ENCODE results near the gene RPL5.

- TF ChIP-seq CTCF (IDR thresholded peaks at IDR 0.05; ENCODE audit: poor library complexity, severe bottlenecking) (no peak), REST (IDR thresholded peaks at IDR 0.05; ENCODE audit: borderline replicate concordance) (no peak), EZH2 (IDR thresholded peaks at IDR 0.05; ENCODE audit: borderline replicate concordance, insufficient read depth, low read length, poor library complexity, severe bottlenecking) (no peak), RAD21 (conservative IDR thresholded peaks at IDR 0.05) (no peak), EP300 (conservative IDR thresholded peaks at IDR 0.05; ENCODE audit: poor library complexity, severe bottlenecking) (no peak), TAF1 (IDR thresholded peaks at IDR 0.05; ENCODE audit: low read depth) (no peak), POLR2AphosphoS5 (IDR thresholded peaks at IDR 0.05) (no peak), MXI1 (conservative IDR thresholded peaks at IDR 0.05; ENCODE audit: poor library complexity, severe bottlenecking) (no peak)
These were observed 44.5 kb downstream of the RPL5 start for GRCh38 chr1:92876351-92876750.

Measured in neural cell (in vitro differentiated cells).